ENCODE results near the gene SPATA31C2.
"Not testable (repeated sequence)": the region's sequence is repeated elsewhere in the genome, so short reads cannot be mapped to it uniquely, and the experiment has no call there.

Gene SPATA31C2

GRCh38 chr9:88138375-88138774 is at the start of gene SPATA31C2:
Gene SPATA31C2 (minus strand): TSS chr9:88138475. CDS start chr9:88138446, 29 bp downstream.
- ATAC-seq; DNase-seq (ENCODE audit: low spot score in 2 of 2); H3K27ac Mint-ChIP-seq; H3K36me3 Mint-ChIP-seq; H3K9me3 Mint-ChIP-seq; H3K4me3 Mint-ChIP-seq; H3K4me1 Mint-ChIP-seq: not testable (repeated sequence)

- ATAC-seq (no peak), DNase-seq (ENCODE audit: low spot score in 2 of 2) (no peak)
- H3K4me1 Mint-ChIP-seq: no peaks in the 10 kb centered on the region
- no peaks in the 10 kb centered on the region for H3K9me3 Mint-ChIP-seq
- no peaks in the 10 kb centered on the region for H3K36me3 Mint-ChIP-seq
- H3K4me3 Mint-ChIP-seq: no peak overlapping the region
- no peak overlapping the region for H3K27ac Mint-ChIP-seq
These were observed 49.4 kb upstream of the SPATA31C2 start for GRCh38 chr9:88187631-88188030.

- H3K36me3 Mint-ChIP-seq: no peaks in the 10 kb centered on the region
- H3K4me1 Mint-ChIP-seq: no peaks in the 10 kb centered on the region
- DNase-seq (ENCODE audit: low spot score in 2 of 2) (no peak), ATAC-seq (no peak)
- H3K9me3 Mint-ChIP-seq: no peaks in the 10 kb centered on the region
- no peak overlapping the region for H3K4me3 Mint-ChIP-seq
- no peak overlapping the region for H3K27ac Mint-ChIP-seq
These were observed 48.3 kb upstream of the SPATA31C2 start for GRCh38 chr9:88186495-88187110.

- H3K4me1 Mint-ChIP-seq: peaks cover 8% of the 10 kb centered on the region
- ATAC-seq: no peak
- H3K9me3 Mint-ChIP-seq: no peaks in the 10 kb centered on the region
- no peaks in the 10 kb centered on the region for H3K36me3 Mint-ChIP-seq
- no peak for DNase-seq (ENCODE audit: low spot score in 2 of 2)
- no peak overlapping the region for H3K27ac Mint-ChIP-seq
- H3K4me3 Mint-ChIP-seq: no peak overlapping the region
These were observed 46.7 kb upstream of the SPATA31C2 start for GRCh38 chr9:88184976-88185375.

GRCh38 chr9:88183798-88184495 is 45.7 kb upstream of the SPATA31C2 start:
- no peak for ATAC-seq
- Mint-ChIP-seq H3K27ac (no peak overlapping the region), H3K4me3 (no peak overlapping the region), H3K36me3 (no peaks in the 10 kb centered on the region), H3K9me3 (no peaks in the 10 kb centered on the region), H3K4me1 (peaks cover 15% of the 10 kb centered on the region)
- no peak for DNase-seq (ENCODE audit: low spot score in 2 of 2)

GRCh38 chr9:88182501-88182900 is 44.2 kb upstream of the SPATA31C2 start:
- H3K36me3 Mint-ChIP-seq: no peaks in the 10 kb centered on the region
- ATAC-seq (no peak), DNase-seq (ENCODE audit: low spot score in 2 of 2) (no peak)
- H3K27ac Mint-ChIP-seq: no peak overlapping the region
- H3K4me3 Mint-ChIP-seq: no peak overlapping the region
- H3K9me3 Mint-ChIP-seq: no peaks in the 10 kb centered on the region
- H3K4me1 Mint-ChIP-seq: peaks cover 21% of the 10 kb centered on the region

GRCh38 chr9:88180081-88180765 is 41.9 kb upstream of the SPATA31C2 start:
- H3K27ac Mint-ChIP-seq: no peak overlapping the region
- H3K9me3 Mint-ChIP-seq: no peaks in the 10 kb centered on the region

GRCh38 chr9:88179062-88179521 is 40.8 kb upstream of the SPATA31C2 start:
- Mint-ChIP-seq H3K4me3 (no peak overlapping the region), H3K36me3 (no peaks in the 10 kb centered on the region), H3K4me1 (peaks cover 21% of the 10 kb centered on the region), H3K9me3 (no peaks in the 10 kb centered on the region), H3K27ac (no peak overlapping the region)
- ATAC-seq (peak; percentile 90), DNase-seq (ENCODE audit: low spot score in 2 of 2) (peak in 1 of 2 donors; percentile 49)

More at GRCh38 chr9:88180081-88180765, 41.9 kb upstream of the SPATA31C2 start:
- Mint-ChIP-seq H3K4me1 (peaks cover 21% of the 10 kb centered on the region), H3K4me3 (no peak overlapping the region), H3K36me3 (no peaks in the 10 kb centered on the region)
- ATAC-seq (no peak), DNase-seq (ENCODE audit: low spot score in 2 of 2) (no peak)

GRCh38 chr9:88178641-88179040 is 40.4 kb upstream of the SPATA31C2 start:
- Mint-ChIP-seq H3K4me1 (peaks cover 21% of the 10 kb centered on the region), H3K27ac (no peak overlapping the region), H3K36me3 (no peaks in the 10 kb centered on the region), H3K9me3 (no peaks in the 10 kb centered on the region), H3K4me3 (no peak overlapping the region)
- DNase-seq (ENCODE audit: low spot score in 2 of 2) (no peak), ATAC-seq (no peak)

- DNase-seq (ENCODE audit: low spot score in 2 of 2): no peak
- Mint-ChIP-seq H3K9me3 (no peaks in the 10 kb centered on the region), H3K36me3 (no peaks in the 10 kb centered on the region), H3K27ac (no peak overlapping the region), H3K4me3 (no peak overlapping the region), H3K4me1 (peaks cover 21% of the 10 kb centered on the region)
- ATAC-seq: no peak
These were observed 39.1 kb upstream of the SPATA31C2 start for GRCh38 chr9:88177371-88177770.

GRCh38 chr9:88174324-88174723 is 36.0 kb upstream of the SPATA31C2 start:
- H3K4me3 Mint-ChIP-seq: no peak overlapping the region
- H3K9me3 Mint-ChIP-seq: no peaks in the 10 kb centered on the region
- DNase-seq (ENCODE audit: low spot score in 2 of 2) (no peak), ATAC-seq (no peak)
- peaks cover 10% of the 10 kb centered on the region for H3K4me1 Mint-ChIP-seq
- H3K36me3 Mint-ChIP-seq: no peaks in the 10 kb centered on the region
- no peak overlapping the region for H3K27ac Mint-ChIP-seq

- DNase-seq (ENCODE audit: low spot score in 2 of 2) (peak in 1 of 2 donors; percentile 7), ATAC-seq (peak; percentile 61)
- H3K9me3 Mint-ChIP-seq: no peaks in the 10 kb centered on the region
- no peak overlapping the region for H3K4me3 Mint-ChIP-seq
- peaks cover 2% of the 10 kb centered on the region for H3K4me1 Mint-ChIP-seq
- H3K27ac Mint-ChIP-seq: no peak overlapping the region
- no peaks in the 10 kb centered on the region for H3K36me3 Mint-ChIP-seq
These were observed 35.2 kb upstream of the SPATA31C2 start for GRCh38 chr9:88173378-88173999.

GRCh38 chr9:88169700-88170099 is 31.4 kb upstream of the SPATA31C2 start:
- no peak for DNase-seq (ENCODE audit: low spot score in 2 of 2)
- Mint-ChIP-seq H3K4me3 (no peak overlapping the region), H3K36me3 (no peaks in the 10 kb centered on the region), H3K9me3 (no peaks in the 10 kb centered on the region), H3K27ac (no peak overlapping the region), H3K4me1 (no peaks in the 10 kb centered on the region)
- ATAC-seq: no peak

- H3K4me3 Mint-ChIP-seq: no peak overlapping the region
- no peaks in the 10 kb centered on the region for H3K9me3 Mint-ChIP-seq
- ATAC-seq (no peak), DNase-seq (ENCODE audit: low spot score in 2 of 2) (no peak)
- H3K36me3 Mint-ChIP-seq: no peaks in the 10 kb centered on the region
- H3K27ac Mint-ChIP-seq: no peak overlapping the region
- H3K4me1 Mint-ChIP-seq: no peaks in the 10 kb centered on the region
These were observed 30.3 kb upstream of the SPATA31C2 start for GRCh38 chr9:88168564-88168963.

- no peaks in the 10 kb centered on the region for H3K9me3 Mint-ChIP-seq
- H3K4me3 Mint-ChIP-seq: no peak overlapping the region
- ATAC-seq (no peak), DNase-seq (ENCODE audit: low spot score in 2 of 2) (no peak)
- H3K4me1 Mint-ChIP-seq: no peaks in the 10 kb centered on the region
- H3K36me3 Mint-ChIP-seq: no peaks in the 10 kb centered on the region
- no peak overlapping the region for H3K27ac Mint-ChIP-seq
These were observed 28.4 kb upstream of the SPATA31C2 start for GRCh38 chr9:88166660-88167059.
